Measurements from ENCODE around the gene WFDC5.

- TF ChIP-seq CTCF (IDR thresholded peaks at IDR 0.05) (peak in 1 of 7 experiments; percentile 12), POLR2AphosphoS5 (IDR thresholded peaks at IDR 0.05) (no peak), POLR2A (IDR thresholded peaks at IDR 0.05) (no peak)
These were observed 33.9 kb downstream of the WFDC5 start for GRCh38 chr20:45080867-45081624.
